Chondrocyte (in vitro differentiated cells): ENCODE measurements around the gene MYL7. TPM values are rescaled to one million over a fixed set of nuclear protein-coding genes. Genes with fewer than 3 reads are reported as not detected.

ENCODE experiments used
- DNase-seq: peaks from one replicate; pipeline ENCODE4 v3.0.0; 2021; ENCODE audit warnings: mixed read lengths, low spot score
- H3K27ac Mint-ChIP-seq: one replicate; pipeline ENCODE4 v1.8.0; 2021; ENCODE audit warnings: mild to moderate bottlenecking, moderate library complexity, mixed read lengths; ENCODE audit not compliant: unreplicated experiment
- H3K27me3 Mint-ChIP-seq: 2 replicates; pipeline ENCODE4 v1.8.0; 2021; ENCODE audit warnings: low read depth, mixed read lengths
- H3K36me3 Mint-ChIP-seq: 2 replicates; pipeline ENCODE4 v1.8.0; 2021; ENCODE audit warnings: low read depth, mixed read lengths
- H3K4me1 Mint-ChIP-seq: 2 replicates; pipeline ENCODE4 v1.8.0; 2021; ENCODE audit warnings: low read depth, mild to moderate bottlenecking, mixed read lengths
- H3K4me3 Mint-ChIP-seq: one replicate; pipeline ENCODE4 v1.8.0; 2021; ENCODE audit warnings: mild to moderate bottlenecking, moderate library complexity, mixed read lengths; ENCODE audit not compliant: unreplicated experiment
- H3K9me3 Mint-ChIP-seq: 2 replicates; pipeline ENCODE4 v1.8.0; 2021; ENCODE audit warnings: low read depth, mixed read lengths
- CTCF ChIP-seq: fragments of 200-600 bp; sonication (generic); IDR thresholded peaks from 2 replicates; pipeline ENCODE4 v1.5.0; 2021; ENCODE audit warnings: antibody characterized with exemption, mild to moderate bottlenecking, moderate library complexity
- total RNA-seq: library from RNA; stranded (reverse); gene quantifications from 3 replicates; pipeline ENCODE4 v1.2.1, GENCODE V29; 2021

MYL7 gene
- total RNA-seq, 1 donor from 2014 or later = not detected

- Mint-ChIP-seq H3K36me3 (peaks cover 5% of the 10 kb centered on the region), H3K27me3 (no peaks in the 10 kb centered on the region), H3K4me3 (peak within 1 kb of the TSS; percentile 84), H3K4me1 (peaks cover 65% of the 10 kb centered on the region), H3K9me3 (no peaks in the 10 kb centered on the region), H3K27ac (peak within 1 kb of the TSS; percentile 99)
- peak; percentile 83 for DNase-seq
- peak; percentile 37 for TF ChIP-seq CTCF
Observed at GRCh38 chr7:44103923-44104859, 36.9 kb downstream of the MYL7 start, which contains the start of gene AEBP1. Gene AEBP1, plus strand, starts transcription at chr7:44104345. Its CDS starts 321 bp downstream, at chr7:44104666.

- Mint-ChIP-seq H3K4me3 (peak overlapping the region; percentile 44), H3K9me3 (no peaks in the 10 kb centered on the region), H3K36me3 (peaks cover 5% of the 10 kb centered on the region), H3K27me3 (no peaks in the 10 kb centered on the region), H3K27ac (peak overlapping the region; percentile 99), H3K4me1 (peaks cover 65% of the 10 kb centered on the region)
- no peak for TF ChIP-seq CTCF
- peak; percentile 70 for DNase-seq
Observed at GRCh38 chr7:44103566-44103922, 37.6 kb downstream of the MYL7 start.

GRCh38 chr7:44102846-44103565 lies 38.1 kb downstream of the MYL7 start:
- no peak for TF ChIP-seq CTCF
- Mint-ChIP-seq H3K4me1 (peaks cover 61% of the 10 kb centered on the region), H3K36me3 (peaks cover 5% of the 10 kb centered on the region), H3K4me3 (peak overlapping the region; percentile 44), H3K9me3 (no peaks in the 10 kb centered on the region), H3K27me3 (no peaks in the 10 kb centered on the region), H3K27ac (peak overlapping the region; percentile 99)
- peak; percentile 55 for DNase-seq

GRCh38 chr7:44101966-44102845 lies 38.9 kb downstream of the MYL7 start:
- Mint-ChIP-seq H3K27me3 (no peaks in the 10 kb centered on the region), H3K36me3 (peaks cover 3% of the 10 kb centered on the region), H3K27ac (peak overlapping the region; percentile 99), H3K4me1 (peaks cover 67% of the 10 kb centered on the region), H3K9me3 (no peaks in the 10 kb centered on the region), H3K4me3 (peak overlapping the region; percentile 43)
- peak; percentile 57 for DNase-seq
- no peak for TF ChIP-seq CTCF
